ENCODE measurements around the gene NR5A1. TPM values are rescaled to one million over a fixed set of nuclear protein-coding genes. Genes with fewer than 3 reads are reported as not detected.

NR5A1 gene
- total RNA-seq, 2 experiments from 2014 or later, result not detected

DNA sequence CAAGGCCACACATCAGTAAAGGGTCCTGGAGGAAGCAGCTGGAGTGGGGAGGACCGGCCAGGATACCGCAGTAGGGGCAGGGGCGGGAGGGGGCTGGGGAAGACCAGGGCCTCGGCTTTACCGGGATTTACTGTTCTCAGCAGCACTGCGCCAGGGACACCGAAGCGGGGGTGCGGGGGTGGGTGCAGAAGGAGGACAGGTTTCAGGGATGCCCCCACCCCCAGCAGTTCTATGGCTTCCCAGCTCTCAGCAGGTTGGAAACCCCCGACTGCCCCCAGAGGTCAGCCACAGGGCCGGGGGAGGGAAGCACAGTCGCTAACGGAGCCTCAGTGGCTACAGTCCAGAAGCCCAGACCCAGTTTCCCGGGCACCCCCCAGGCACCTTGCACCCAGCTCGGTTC lies 21.3 kb downstream of the NR5A1 start:
- H3K36me3 Mint-ChIP-seq (ENCODE audit: low read depth), result no peaks in the 10 kb centered on the region
- no peak for DNase-seq
- ATAC-seq, result no peak
- intact Hi-C loops (cut with micrococcal nuclease), result no loop called here
- H3K27me3 Mint-ChIP-seq, result peaks cover 2% of the 10 kb centered on the region
- no peak overlapping the region for H3K27ac Mint-ChIP-seq
- no peak overlapping the region for H3K4me3 Mint-ChIP-seq
- TF ChIP-seq, protein P1, sequence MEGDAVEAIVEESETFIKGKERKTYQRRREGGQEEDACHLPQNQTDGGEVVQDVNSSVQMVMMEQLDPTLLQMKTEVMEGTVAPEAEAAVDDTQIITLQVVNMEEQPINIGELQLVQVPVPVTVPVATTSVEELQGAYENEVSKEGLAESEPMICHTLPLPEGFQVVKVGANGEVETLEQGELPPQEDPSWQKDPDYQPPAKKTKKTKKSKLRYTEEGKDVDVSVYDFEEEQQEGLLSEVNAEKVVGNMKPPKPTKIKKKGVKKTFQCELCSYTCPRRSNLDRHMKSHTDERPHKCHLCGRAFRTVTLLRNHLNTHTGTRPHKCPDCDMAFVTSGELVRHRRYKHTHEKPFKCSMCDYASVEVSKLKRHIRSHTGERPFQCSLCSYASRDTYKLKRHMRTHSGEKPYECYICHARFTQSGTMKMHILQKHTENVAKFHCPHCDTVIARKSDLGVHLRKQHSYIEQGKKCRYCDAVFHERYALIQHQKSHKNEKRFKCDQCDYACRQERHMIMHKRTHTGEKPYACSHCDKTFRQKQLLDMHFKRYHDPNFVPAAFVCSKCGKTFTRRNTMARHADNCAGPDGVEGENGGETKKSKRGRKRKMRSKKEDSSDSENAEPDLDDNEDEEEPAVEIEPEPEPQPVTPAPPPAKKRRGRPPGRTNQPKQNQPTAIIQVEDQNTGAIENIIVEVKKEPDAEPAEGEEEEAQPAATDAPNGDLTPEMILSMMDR (IDR thresholded peaks at IDR 0.05), result no peak
- H3K9me3 Mint-ChIP-seq, result no peaks in the 10 kb centered on the region
- ChIA-PET CTCF (interaction anchor here (1.7 kb wide), 1 partner anchor 66 kb away, joined by 4 read pairs; no protein-coding TSS in a partner anchor), POLR2A (no interaction called here)
- no peaks in the 10 kb centered on the region for H3K4me1 Mint-ChIP-seq (ENCODE audit: low read depth)

DNA sequence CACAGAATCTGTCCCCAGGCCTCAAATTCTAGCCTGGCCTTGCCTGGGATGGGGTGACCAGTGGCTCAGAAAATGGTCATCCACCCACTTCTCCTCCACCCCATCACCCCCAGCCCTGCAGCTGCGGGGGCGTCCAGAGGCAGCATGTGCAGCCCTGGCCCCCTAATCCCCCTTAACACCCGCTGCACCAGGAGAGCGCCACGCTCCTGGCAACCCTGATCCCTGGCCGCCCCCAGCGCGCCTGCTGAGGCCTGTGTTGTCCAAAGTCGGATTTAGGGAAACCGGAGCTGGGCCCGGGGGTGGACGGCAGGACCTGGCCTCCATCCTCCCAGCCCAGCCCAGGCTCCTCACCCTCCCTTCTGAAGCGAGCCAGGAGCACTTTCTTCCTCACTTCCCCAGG lies 22.0 kb downstream of the NR5A1 start:
- H3K9me3 Mint-ChIP-seq, result no peaks in the 10 kb centered on the region
- H3K27ac Mint-ChIP-seq, result no peak overlapping the region
- CTCF ChIA-PET, result no interaction called here
- peaks cover 5% of the 10 kb centered on the region for H3K27me3 Mint-ChIP-seq
- no peaks in the 10 kb centered on the region for H3K36me3 Mint-ChIP-seq (ENCODE audit: low read depth)
- DNase-seq (no peak), ATAC-seq (no peak)
- TF ChIP-seq, protein P1 (IDR thresholded peaks at IDR 0.05), result no peak
- intact Hi-C loops (cut with micrococcal nuclease), result no loop called here
- no peaks in the 10 kb centered on the region for H3K4me1 Mint-ChIP-seq (ENCODE audit: low read depth)
- H3K4me3 Mint-ChIP-seq, result no peak overlapping the region
- POLR2A ChIA-PET, result no interaction called here

DNA sequence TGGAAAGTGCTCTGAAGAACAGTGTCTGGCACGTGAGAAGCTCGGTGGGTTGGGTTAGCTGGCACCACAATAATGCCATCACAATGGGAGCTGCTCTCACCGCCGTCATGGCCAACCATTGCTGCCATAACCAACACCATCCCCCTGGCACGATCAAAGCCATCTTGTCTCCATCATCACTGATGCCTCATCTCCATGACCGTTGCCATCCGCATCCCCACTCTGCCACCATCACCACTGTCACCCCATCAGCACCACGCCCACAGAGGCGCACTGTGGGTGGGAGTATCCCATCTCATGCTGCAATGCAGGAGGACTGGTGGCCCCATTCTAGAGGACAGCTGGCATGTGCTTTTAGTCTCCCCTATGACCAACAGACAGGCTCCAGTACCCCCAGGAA lies 23.7 kb downstream of the NR5A1 start:
- Mint-ChIP-seq H3K4me1 (ENCODE audit: low read depth) (no peaks in the 10 kb centered on the region), H3K36me3 (ENCODE audit: low read depth) (no peaks in the 10 kb centered on the region), H3K27ac (no peak overlapping the region), H3K4me3 (no peak overlapping the region), H3K9me3 (no peaks in the 10 kb centered on the region), H3K27me3 (peaks cover 13% of the 10 kb centered on the region)
- TF ChIP-seq, protein P1 (IDR thresholded peaks at IDR 0.05), result no peak
- ChIA-PET CTCF (interaction anchor here (1.0 to 1.1 kb wide), 2 partner anchors 54 to 73 kb away, joined by 3 read pairs; no protein-coding TSS in a partner anchor), POLR2A (no interaction called here)
- intact Hi-C loops (cut with micrococcal nuclease), result no loop called here
- DNase-seq, result no peak
- no peak for ATAC-seq

DNA sequence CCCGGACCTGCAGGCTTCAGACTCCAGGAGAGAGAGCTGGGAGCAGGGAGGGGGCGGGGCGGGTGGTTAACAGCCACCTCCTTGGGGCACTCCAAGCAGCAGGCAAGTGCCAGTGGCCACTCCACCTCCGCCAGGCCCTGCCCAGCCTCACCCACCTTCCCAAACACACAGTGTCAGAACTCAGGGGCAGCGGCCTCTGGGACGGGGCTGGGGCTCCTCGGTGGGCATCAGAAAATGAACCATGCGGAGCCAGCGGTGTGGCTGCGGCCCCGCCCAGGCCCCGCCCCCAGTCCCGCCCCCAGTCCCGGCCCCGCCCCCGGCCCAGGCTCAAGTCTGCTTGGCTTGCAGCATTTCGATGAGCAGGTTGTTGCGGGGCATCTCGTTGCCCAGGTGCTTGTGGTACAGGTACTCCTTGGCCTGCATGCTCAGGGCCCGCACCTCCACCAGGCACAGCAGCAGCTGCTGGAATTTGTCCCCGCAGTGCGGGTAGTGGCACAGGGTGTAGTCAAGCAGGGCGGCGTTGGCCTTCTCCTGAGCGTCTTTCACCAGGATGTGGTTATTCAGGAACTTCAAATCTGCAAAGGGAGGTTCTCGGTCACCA lies 24.7 kb downstream of the NR5A1 start:
- intact Hi-C loops (cut with micrococcal nuclease), result no loop called here
- TF ChIP-seq, protein P1 (IDR thresholded peaks at IDR 0.05), result no peak
- no peak overlapping the region for H3K4me3 Mint-ChIP-seq
- no peaks in the 10 kb centered on the region for H3K4me1 Mint-ChIP-seq (ENCODE audit: low read depth)
- DNase-seq, result no peak
- ATAC-seq, result no peak
- no peak overlapping the region for H3K27ac Mint-ChIP-seq
- POLR2A ChIA-PET, result no interaction called here
- CTCF ChIA-PET, result no interaction called here
- H3K9me3 Mint-ChIP-seq, result no peaks in the 10 kb centered on the region
- H3K27me3 Mint-ChIP-seq, result peaks cover 18% of the 10 kb centered on the region
- no peaks in the 10 kb centered on the region for H3K36me3 Mint-ChIP-seq (ENCODE audit: low read depth)

DNA sequence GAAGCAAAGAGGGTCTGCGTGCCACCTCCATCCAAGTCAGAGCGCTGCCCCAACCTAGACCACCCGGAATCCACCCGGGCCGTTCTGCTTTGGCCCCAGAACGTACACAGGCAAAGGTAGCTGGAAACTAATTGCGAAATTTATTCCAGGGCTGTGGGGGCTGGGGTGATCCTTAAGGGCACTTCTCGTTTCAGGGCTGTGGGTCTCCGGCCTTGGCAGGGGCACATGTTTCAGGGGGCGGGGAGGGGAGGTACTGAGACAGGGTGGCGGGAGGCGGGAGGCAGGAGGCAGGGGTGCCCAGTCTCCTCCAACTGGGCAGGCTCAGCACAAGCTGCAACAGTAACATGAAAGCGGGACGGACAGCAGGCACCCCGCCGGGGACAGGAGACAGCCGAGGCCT lies 26.1 kb downstream of the NR5A1 start:
- Mint-ChIP-seq H3K36me3 (ENCODE audit: low read depth) (no peaks in the 10 kb centered on the region), H3K4me3 (no peak overlapping the region), H3K27me3 (peaks cover 18% of the 10 kb centered on the region), H3K9me3 (no peaks in the 10 kb centered on the region), H3K4me1 (ENCODE audit: low read depth) (no peaks in the 10 kb centered on the region), H3K27ac (no peak overlapping the region)
- ChIA-PET CTCF (no interaction called here), POLR2A (interaction anchor here (0.9 kb wide), 1 partner anchor 11 kb away, joined by 3 read pairs; no protein-coding TSS in a partner anchor)
- no peak for DNase-seq
- TF ChIP-seq, protein P1 (IDR thresholded peaks at IDR 0.05), result no peak
- intact Hi-C loops (cut with micrococcal nuclease), result no loop called here
- no peak for ATAC-seq
